HCT116 (cell line): ENCODE data around the gene MATR3. TPM values are rescaled to one million over a fixed set of nuclear protein-coding genes. Genes with fewer than 3 reads are reported as not detected.

Source experiments
- ATAC-seq: fragments of 200-7000 bp; cut with Tn5 transposase; 2 replicates; pipeline ENCODE4 v1.9.1; 2020; ENCODE audit warnings: mild to moderate bottlenecking, moderate library complexity
- BruUV-seq: library from RNA; stranded (reverse); fragments of 400-500 nt; replicated peaks from 2 replicates; lab custom pipeline; 2021; lab: Mats Ljungman, UMichigan
- CTCF ChIA-PET: fragments of 300-600 bp; sonication (Branson Sonifier 250); formaldehyde crosslinking; loops from one replicate; lab custom pipeline; 2021; ENCODE audit warnings: antibody characterized with exemption; lab: Charles Lee
- POLR2A ChIA-PET: fragments of 300-600, 350-600 bp; sonication (Branson Sonifier 250); formaldehyde crosslinking; loops from one replicate; lab custom pipeline; 2021; ENCODE audit warnings: antibody characterized with exemption; lab: Charles Lee
- RAD21 ChIA-PET, 2 experiments: fragments of 300-600 bp; sonication (Branson Sonifier 250); formaldehyde crosslinking; loops; one replicate each; lab custom pipeline; 2023; ENCODE audit warnings: low total read pairs in 2 of 2; ENCODE audit not compliant: uncharacterized antibody in 2 of 2, unreplicated experiment in 2 of 2, low non-redundant PET in 1 of 2; lab: Charles Lee
- DNase-seq: peaks from one replicate; pipeline ENCODE4 v3.0.0-alpha.2; 2010; ENCODE audit warnings: low read depth, low spot score
- H2AFZ ChIP-seq: fragments of 200-600 bp; shearing (Covaris generic), sonication (generic); 2 replicates; pipeline ENCODE4 v1.6.1; 2017; ENCODE audit warnings: low read depth, mixed run types, mixed read lengths, antibody characterized with exemption, low read length; ENCODE audit not compliant: poor library complexity, severe bottlenecking
- H3K27ac ChIP-seq: 2 replicates; pipeline ENCODE4 v1.5.1; 2012; ENCODE audit warnings: low read depth, low read length
- H3K27me3 ChIP-seq: fragments of 200-600 bp; sonication (generic); 2 replicates; pipeline ENCODE4 v1.6.1; 2016; ENCODE audit warnings: mixed run types, low read length, mixed read lengths; ENCODE audit not compliant: insufficient read depth
- H3K36me3 ChIP-seq, 2 experiments: fragments of 200-500 bp in 1 of 2; fragments of 200-600 bp in 1 of 2; sonication (Bioruptor generic) in 1 of 2; sonication (generic) in 1 of 2; 2 replicates each; pipeline versions ENCODE4 v1.5.1 to v1.6.1; 2014 to 2016; ENCODE audit warnings: low read length in 2 of 2, inconsistent platforms in 1 of 2, mixed read lengths in 1 of 2, mixed run types in 1 of 2; ENCODE audit not compliant: insufficient read depth in 2 of 2, control insufficient read depth in 1 of 2
- H3K4me1 ChIP-seq, 2 experiments: fragments of 200-600 bp in 1 of 2; sonication (generic) in 1 of 2; 2 replicates each; pipeline versions ENCODE4 v1.5.1 to v1.6.1; 2012 to 2017; ENCODE audit warnings: low read length in 2 of 2, inconsistent platforms in 1 of 2, mild to moderate bottlenecking in 1 of 2, mixed read lengths in 1 of 2, mixed run types in 1 of 2, moderate library complexity in 1 of 2; ENCODE audit not compliant: insufficient read depth in 2 of 2, control insufficient read depth in 1 of 2
- H3K4me2 ChIP-seq: fragments of 200-600 bp; sonication (generic); 2 replicates; pipeline ENCODE4 v1.6.1; 2017; ENCODE audit warnings: mixed run types, low read length, mixed read lengths
- H3K4me3 ChIP-seq, 2 experiments: fragments of 200-600 bp in 1 of 2; sonication (generic) in 1 of 2; replicated peaks in 1 of 2; 2 replicates each; pipeline ENCODE4 v1.5.1; 2011 to 2016; ENCODE audit warnings: low read length in 2 of 2, control low read depth in 1 of 2, low read depth in 1 of 2, mild to moderate bottlenecking in 1 of 2, mixed read lengths in 1 of 2, mixed run types in 1 of 2
- H3K79me2 ChIP-seq: fragments of 200-600 bp; sonication (generic); 2 replicates; pipeline ENCODE4 v1.6.1; 2017; ENCODE audit warnings: mild to moderate bottlenecking, mixed run types, low read length, moderate library complexity, mixed read lengths; ENCODE audit not compliant: insufficient read depth
- H3K9ac ChIP-seq: fragments of 200-600 bp; sonication (generic); 2 replicates; pipeline ENCODE4 v1.6.1; 2016; ENCODE audit warnings: low read length, mixed read lengths
- H3K9me2 ChIP-seq: fragments of 200-600 bp; sonication (generic), shearing (Covaris generic); 2 replicates; pipeline ENCODE4 v1.6.1; 2017; ENCODE audit warnings: mixed run types, mild to moderate bottlenecking, moderate library complexity; ENCODE audit not compliant: insufficient read depth
- H3K9me3 ChIP-seq, 2 experiments: fragments of 200-500 bp in 1 of 2; fragments of 200-600 bp in 1 of 2; sonication (Bioruptor generic) in 1 of 2; sonication (generic) in 1 of 2; 2 replicates each; pipeline ENCODE4 v1.6.1; 2014 to 2017; ENCODE audit warnings: low read length in 2 of 2, mixed read lengths in 2 of 2, inconsistent platforms in 1 of 2, low read depth in 1 of 2, mild to moderate bottlenecking in 1 of 2, mixed run types in 1 of 2, moderate library complexity in 1 of 2; ENCODE audit not compliant: control insufficient read depth in 1 of 2, insufficient read depth in 1 of 2
- H4K20me1 ChIP-seq: fragments of 200-600 bp; sonication (generic), shearing (Covaris generic); 2 replicates; pipeline ENCODE4 v1.6.1; 2017; ENCODE audit warnings: mixed run types, mild to moderate bottlenecking, moderate library complexity; ENCODE audit not compliant: insufficient read depth
- CTCF ChIP-seq, 3 experiments: fragments of 200-600 bp in 1 of 3; sonication (generic) in 1 of 3; IDR thresholded peaks in 2 of 3; conservative IDR thresholded peaks in 1 of 3; 2 replicates each; pipeline ENCODE4 v1.5.1; 2012 to 2017; ENCODE audit warnings: low read depth in 2 of 3, low read length in 2 of 3, antibody characterized with exemption in 1 of 3, borderline replicate concordance in 1 of 3, control low read depth in 1 of 3, mild to moderate bottlenecking in 1 of 3, mixed read lengths in 1 of 3, mixed run types in 1 of 3, moderate library complexity in 1 of 3; ENCODE audit not compliant: insufficient read depth in 1 of 3
- EGR1 ChIP-seq: IDR thresholded peaks from 2 replicates; pipeline ENCODE4 v1.6.1; 2012; ENCODE audit warnings: low read depth
- POLR2AphosphoS5 ChIP-seq: IDR thresholded peaks from 2 replicates; pipeline ENCODE4 v1.6.1; 2011; ENCODE audit warnings: mild to moderate bottlenecking, low read depth, low read length, moderate library complexity
- REST ChIP-seq: IDR thresholded peaks from 2 replicates; pipeline ENCODE4 v1.6.1; 2012; ENCODE audit warnings: low read depth
- SP1 ChIP-seq: IDR thresholded peaks from 2 replicates; pipeline ENCODE4 v1.6.1; 2012; ENCODE audit warnings: low read depth
- SRF ChIP-seq: IDR thresholded peaks from 2 replicates; pipeline ENCODE4 v1.6.1; 2012; ENCODE audit warnings: low read depth
- ZBTB33 ChIP-seq: IDR thresholded peaks from 2 replicates; pipeline ENCODE4 v1.6.1; 2011; ENCODE audit warnings: mild to moderate bottlenecking, low read length, moderate library complexity; ENCODE audit not compliant: insufficient replicate concordance; ENCODE audit errors: extremely low read depth
- intact Hi-C: fragments of 100-400 bp; cut with micrococcal nuclease; formaldehyde crosslinking; loops from 2 replicates; pipeline ENCODE4 v1.10.0; 2022
- total RNA-seq: library from RNA; stranded (reverse); gene quantifications from one replicate; pipeline ENCODE4 v1.2.1, GENCODE V29; 2021; ENCODE audit not compliant: unreplicated experiment

The MATR3 gene
- total RNA-seq, 1 experiment from 2014 or later: 123 TPM

GRCh38 chr5:139251695-139252288 is 41.7 kb upstream of the MATR3 start:
- H3K9me3 ChIP-seq: no peaks in the 10 kb centered on the region
- no peaks in the 10 kb centered on the region for H3K36me3 ChIP-seq
- no peak for ATAC-seq
- no peaks in the 10 kb centered on the region for H3K9me2 ChIP-seq
- no peaks in the 10 kb centered on the region for H4K20me1 ChIP-seq
- no peaks in the 10 kb centered on the region for H3K27me3 ChIP-seq
- no peak for DNase-seq
- TF ChIP-seq ZBTB33: no peak
- no peak for TF ChIP-seq POLR2AphosphoS5
- no peak for TF ChIP-seq EGR1
- TF ChIP-seq SP1: no peak
- no peak for TF ChIP-seq CTCF (IDR thresholded peaks at IDR 0.05 in 2 of 3, conservative IDR thresholded peaks at IDR 0.05 in 1 of 3; ENCODE audit: borderline replicate concordance in 1 of 3, insufficient read depth in 1 of 3, low read depth in 2 of 3, low read length in 2 of 3)
- no peak for TF ChIP-seq REST
- no peak for TF ChIP-seq SRF
- RAD21 ChIA-PET: no interaction called here
- no peak overlapping the region for H3K4me3 ChIP-seq
- no peaks in the 10 kb centered on the region for H3K79me2 ChIP-seq
- CTCF ChIA-PET: interaction anchor here (0.9 to 1.0 kb wide), 2 partner anchors 11 to 21 kb away, joined by 3 to 5 read pairs; no protein-coding TSS in a partner anchor
- no peak overlapping the region for H3K9ac ChIP-seq
- peak overlapping the region; percentile 82 for H2AFZ ChIP-seq
- intact Hi-C loops: no loop called here
- POLR2A ChIA-PET: interaction anchor here (1.4 kb wide), 1 partner anchor 20 kb away, joined by 4 read pairs; no protein-coding TSS in a partner anchor
- no TSS peak for BruUV-seq
- no peak overlapping the region for H3K4me2 ChIP-seq
- peaks cover 0 to under 1% of the 10 kb centered on the region in 2 experiments; a peak in 3 of 4 replicates for H3K4me1 ChIP-seq
- no peak overlapping the region for H3K27ac ChIP-seq
